ENCODE measurements around the gene VAC14. TPM values are rescaled to one million over a fixed set of nuclear protein-coding genes. Genes with fewer than 3 reads are reported as not detected.

VAC14 gene
- polyA plus RNA-seq, 1 donor from 2014 or later: 8.6 TPM

- no peak overlapping the region for H3K4me2 ChIP-seq (ENCODE audit: low read length)
- no peaks in the 10 kb centered on the region for H3K27me3 ChIP-seq (ENCODE audit: insufficient read depth, low read depth, low read length)
- no peaks in the 10 kb centered on the region for H3F3A ChIP-seq (ENCODE audit: insufficient read depth, low read length, poor library complexity, severe bottlenecking)
- no peak overlapping the region for H2AFZ ChIP-seq (ENCODE audit: low read depth, low read length)
- TF ChIP-seq TAF1 (IDR thresholded peaks at IDR 0.05; ENCODE audit: low read depth): no peak
- no peak for TF ChIP-seq POLR2AphosphoS5 (IDR thresholded peaks at IDR 0.05)
- TF ChIP-seq SMC3 (conservative IDR thresholded peaks at IDR 0.05; ENCODE audit: poor library complexity): no peak
- no peak for TF ChIP-seq EZH2 (IDR thresholded peaks at IDR 0.05; ENCODE audit: borderline replicate concordance, insufficient read depth, low read length, poor library complexity, severe bottlenecking)
- no peak for TF ChIP-seq EP300 (conservative IDR thresholded peaks at IDR 0.05; ENCODE audit: poor library complexity, severe bottlenecking)
- no peak for TF ChIP-seq MXI1 (conservative IDR thresholded peaks at IDR 0.05; ENCODE audit: poor library complexity, severe bottlenecking)
- TF ChIP-seq RAD21 (conservative IDR thresholded peaks at IDR 0.05): no peak
- H3K79me2 ChIP-seq (replicated peaks; ENCODE audit: insufficient read depth, low read length): no peaks in the 10 kb centered on the region
- H3K9me3 ChIP-seq (ENCODE audit: low read length): no peaks in the 10 kb centered on the region
- H4K20me1 ChIP-seq (ENCODE audit: insufficient read depth): no peaks in the 10 kb centered on the region
- no peaks in the 10 kb centered on the region for H3K36me3 ChIP-seq (ENCODE audit: insufficient read depth, low read length)
- no peak overlapping the region for H3K9ac ChIP-seq (ENCODE audit: low read length)
- H3K27ac ChIP-seq (ENCODE audit: low read length): no peak overlapping the region
- H3K4me3 ChIP-seq (ENCODE audit: low read length): no peak overlapping the region
- no peaks in the 10 kb centered on the region for H3K9me2 ChIP-seq (ENCODE audit: insufficient read depth, low read length)
These were observed 96.4 kb downstream of the VAC14 start for GRCh38 chr16:70704586-70704985.

- H3K9ac ChIP-seq (ENCODE audit: low read length): no peak overlapping the region
- H3K27ac ChIP-seq (ENCODE audit: low read length): no peak overlapping the region
- no peaks in the 10 kb centered on the region for H3K36me3 ChIP-seq (ENCODE audit: insufficient read depth, low read length)
- no peak overlapping the region for H3K4me3 ChIP-seq (ENCODE audit: low read length)
- no peaks in the 10 kb centered on the region for H3K9me3 ChIP-seq (ENCODE audit: low read length)
- H4K20me1 ChIP-seq (ENCODE audit: insufficient read depth): no peaks in the 10 kb centered on the region
- no peaks in the 10 kb centered on the region for H3K9me2 ChIP-seq (ENCODE audit: insufficient read depth, low read length)
- no peak overlapping the region for H2AFZ ChIP-seq (ENCODE audit: low read depth, low read length)
- no peaks in the 10 kb centered on the region for H3F3A ChIP-seq (ENCODE audit: insufficient read depth, low read length, poor library complexity, severe bottlenecking)
- no peaks in the 10 kb centered on the region for H3K79me2 ChIP-seq (replicated peaks; ENCODE audit: insufficient read depth, low read length)
- no peak for TF ChIP-seq RAD21 (conservative IDR thresholded peaks at IDR 0.05)
- H3K27me3 ChIP-seq (ENCODE audit: insufficient read depth, low read depth, low read length): no peaks in the 10 kb centered on the region
- H3K4me2 ChIP-seq (ENCODE audit: low read length): no peak overlapping the region
These were observed 97.0 kb downstream of the VAC14 start for GRCh38 chr16:70703835-70704381.

GRCh38 chr16:70703041-70703834 lies 97.7 kb downstream of the VAC14 start:
- Histone ChIP-seq H3K36me3 (ENCODE audit: insufficient read depth, low read length) (no peaks in the 10 kb centered on the region), H3F3A (ENCODE audit: insufficient read depth, low read length, poor library complexity, severe bottlenecking) (no peaks in the 10 kb centered on the region), H3K9me3 (ENCODE audit: low read length) (no peaks in the 10 kb centered on the region), H3K27me3 (ENCODE audit: insufficient read depth, low read depth, low read length) (no peaks in the 10 kb centered on the region), H3K9ac (ENCODE audit: low read length) (no peak overlapping the region), H4K20me1 (ENCODE audit: insufficient read depth) (no peaks in the 10 kb centered on the region), H3K79me2 (replicated peaks; ENCODE audit: insufficient read depth, low read length) (no peaks in the 10 kb centered on the region), H3K27ac (ENCODE audit: low read length) (no peak overlapping the region), H3K4me2 (ENCODE audit: low read length) (no peak overlapping the region), H2AFZ (ENCODE audit: low read depth, low read length) (no peak overlapping the region), H3K9me2 (ENCODE audit: insufficient read depth, low read length) (no peaks in the 10 kb centered on the region), H3K4me3 (ENCODE audit: low read length) (no peak overlapping the region)
- TF ChIP-seq CTCF (IDR thresholded peaks at IDR 0.05; ENCODE audit: poor library complexity, severe bottlenecking): no peak
- no peak for TF ChIP-seq POLR2AphosphoS5 (IDR thresholded peaks at IDR 0.05)
- no peak for TF ChIP-seq EP300 (conservative IDR thresholded peaks at IDR 0.05; ENCODE audit: poor library complexity, severe bottlenecking)
